ENCODE measurements around the gene OR1E1.
"Not testable (repeated sequence)": the region's sequence is repeated elsewhere in the genome, so short reads cannot be mapped to it uniquely, and the experiment has no call there.

The OR1E1 gene

GRCh38 chr17:3418222-3418621 lies 20.0 kb upstream of the OR1E1 start:
- Histone ChIP-seq H3K36me3 (replicated peaks) (no peaks in the 10 kb centered on the region), H3K27ac (no peak overlapping the region), H3K4me3 (ENCODE audit: low read depth, low read length) (no peak overlapping the region), H3K27me3 (replicated peaks) (no peaks in the 10 kb centered on the region)
- in situ Hi-C loops (cut with HindIII; ENCODE audit: low pct_ligation_motif_present, low sequenced_read_pairs) = no loop called here
- no peak for TF ChIP-seq CTCF (IDR thresholded peaks at IDR 0.05; ENCODE audit: low read depth, low read length, missing control alignments)
- no peak for DNase-seq

- H3K36me3 ChIP-seq (replicated peaks) = no peaks in the 10 kb centered on the region
- TF ChIP-seq CTCF (IDR thresholded peaks at IDR 0.05; ENCODE audit: low read depth, low read length, missing control alignments) = no peak
- DNase-seq = no peak
- no peak overlapping the region for H3K4me3 ChIP-seq (ENCODE audit: low read depth, low read length)
- in situ Hi-C loops (cut with HindIII; ENCODE audit: low pct_ligation_motif_present, low sequenced_read_pairs) = no loop called here
- no peak overlapping the region for H3K27ac ChIP-seq
- no peaks in the 10 kb centered on the region for H3K27me3 ChIP-seq (replicated peaks)
These were observed 17.4 kb upstream of the OR1E1 start for GRCh38 chr17:3415610-3416009.

- H3K27ac ChIP-seq; DNase-seq; H3K27me3 ChIP-seq (replicated peaks); H3K36me3 ChIP-seq (replicated peaks); H3K4me3 ChIP-seq (ENCODE audit: low read depth, low read length); in situ Hi-C loops (cut with HindIII; ENCODE audit: low pct_ligation_motif_present, low sequenced_read_pairs): not testable (repeated sequence)
These were observed 14.0 kb upstream of the OR1E1 start for GRCh38 chr17:3412216-3412615.

- in situ Hi-C loops (cut with HindIII; ENCODE audit: low pct_ligation_motif_present, low sequenced_read_pairs) = no loop called here
- no peaks in the 10 kb centered on the region for H3K36me3 ChIP-seq (replicated peaks)
- DNase-seq = no peak
- H3K27me3 ChIP-seq (replicated peaks) = no peaks in the 10 kb centered on the region
- H3K27ac ChIP-seq = no peak within 1 kb of the TSS
- no peak for TF ChIP-seq CTCF (IDR thresholded peaks at IDR 0.05; ENCODE audit: low read depth, low read length, missing control alignments)
- H3K4me3 ChIP-seq (ENCODE audit: low read depth, low read length) = no peak within 1 kb of the TSS
These were observed 12.9 kb upstream of the OR1E1 start, which contains the start of gene OR3A3 for GRCh38 chr17:3411070-3411469. Gene OR3A3 (plus strand): TSS chr17:3411370.

GRCh38 chr17:3403856-3404255 lies 5.6 kb upstream of the OR1E1 start:
- H3K36me3 ChIP-seq (replicated peaks); DNase-seq; H3K27me3 ChIP-seq (replicated peaks); H3K4me3 ChIP-seq (ENCODE audit: low read depth, low read length); in situ Hi-C loops (cut with HindIII; ENCODE audit: low pct_ligation_motif_present, low sequenced_read_pairs); H3K27ac ChIP-seq: not testable (repeated sequence)

- no peaks in the 10 kb centered on the region for H3K36me3 ChIP-seq (replicated peaks)
- DNase-seq = no peak
- TF ChIP-seq CTCF (IDR thresholded peaks at IDR 0.05; ENCODE audit: low read depth, low read length, missing control alignments) = no peak
- H3K4me3 ChIP-seq (ENCODE audit: low read depth, low read length) = no peak overlapping the region
- H3K27ac ChIP-seq = no peak overlapping the region
- H3K27me3 ChIP-seq (replicated peaks) = no peaks in the 10 kb centered on the region
- in situ Hi-C loops (cut with HindIII; ENCODE audit: low pct_ligation_motif_present, low sequenced_read_pairs) = no loop called here
These were observed 3.6 kb upstream of the OR1E1 start for GRCh38 chr17:3401786-3402185.

- TF ChIP-seq CTCF (IDR thresholded peaks at IDR 0.05; ENCODE audit: low read depth, low read length, missing control alignments) = no peak
- in situ Hi-C loops (cut with HindIII; ENCODE audit: low pct_ligation_motif_present, low sequenced_read_pairs) = no loop called here
- Histone ChIP-seq H3K27me3 (replicated peaks) (no peaks in the 10 kb centered on the region), H3K36me3 (replicated peaks) (no peaks in the 10 kb centered on the region), H3K27ac (no peak overlapping the region), H3K4me3 (ENCODE audit: low read depth, low read length) (no peak overlapping the region)
- no peak for DNase-seq
These were observed 1.8 kb upstream of the OR1E1 start for GRCh38 chr17:3400055-3400454.

- H3K36me3 ChIP-seq (replicated peaks); in situ Hi-C loops (cut with HindIII; ENCODE audit: low pct_ligation_motif_present, low sequenced_read_pairs); DNase-seq; H3K4me3 ChIP-seq (ENCODE audit: low read depth, low read length); H3K27ac ChIP-seq; H3K27me3 ChIP-seq (replicated peaks): not testable (repeated sequence)
These were observed 409 bp downstream of the OR1E1 start for GRCh38 chr17:3397801-3398200.
